ENCODE measurements around the gene FGD1.

- TF ChIP-seq POLR2A (IDR thresholded peaks at IDR 0.05) (no peak), CTCF (IDR thresholded peaks at IDR 0.05) (no peak)
These were observed 72.7 kb downstream of the FGD1 start for GRCh38 chrX:54423161-54423888.
